K562 (cell line): Measurements from ENCODE around the gene FANCC. TPM values are rescaled to one million over a fixed set of nuclear protein-coding genes. Genes with fewer than 3 reads are reported as not detected.

Experiments
- ATAC-seq: fragments of 200-7000 bp; cut with Tn5 transposase; 3 replicates; pipeline ENCODE4 v1.9.1; 2020; ENCODE audit warnings: moderate library complexity
- BruUV-seq: library from RNA; stranded (reverse); fragments of 400-500 nt; replicated peaks from 2 replicates; lab custom pipeline; 2021; lab: Mats Ljungman, UMichigan
- CTCF ChIA-PET: fragments of 300-600 bp; formaldehyde crosslinking; extraction: SDS; loops from one replicate; lab custom pipeline; 2021; ENCODE audit warnings: low intra/inter-chr PET ratio; lab: Yijun Ruan, JAX
- POLR2A ChIA-PET: fragments of 300-600, 350-650 bp; sonication (Branson Sonifier 250); formaldehyde crosslinking; extraction: SDS; loops from one replicate; lab custom pipeline; 2021; ENCODE audit warnings: antibody characterized with exemption, inconsistent platforms; lab: Yijun Ruan, JAX
- DNase-seq, 4 experiments: peaks; one replicate each; pipeline versions ENCODE4 v3.0.0 to v3.0.0-alpha.2; 2011 to 2018; ENCODE audit warnings: low spot score in 3 of 4, mixed read lengths in 3 of 4; ENCODE audit errors: extremely low read depth in 1 of 4
- FAIRE-seq: peaks from 2 replicates; lab custom pipeline; 2011; peaks lifted over from hg19 to GRCh38; lab: Jason Lieb, UNC
- H2AFZ ChIP-seq: 2 replicates; pipeline ENCODE4 v1.6.0; 2011; ENCODE audit warnings: low read depth, low read length, control low read depth, inconsistent platforms
- H3K27ac ChIP-seq: fragments of 200-600 bp; 3 replicates; pipeline ENCODE4 v1.8.0; 2011; ENCODE audit warnings: low read depth, mild to moderate bottlenecking, control low read depth, inconsistent platforms, low read length, moderate library complexity, mixed read lengths; ENCODE audit errors: extremely low read depth
- H3K27me3 ChIP-seq, 2 experiments: fragments of 300-600 bp in 1 of 2; 2 replicates in 1 of 2; 3 replicates in 1 of 2; pipeline versions ENCODE4 v1.6.0 to v1.8.0; 2011; ENCODE audit warnings: inconsistent platforms in 2 of 2, low read length in 2 of 2, mild to moderate bottlenecking in 1 of 2, mixed read lengths in 1 of 2, moderate library complexity in 1 of 2; ENCODE audit not compliant: control insufficient read depth in 2 of 2, insufficient read depth in 2 of 2
- H3K36me3 ChIP-seq: fragments of 300-600 bp; 3 replicates; pipeline ENCODE4 v1.8.0; 2011; ENCODE audit warnings: mild to moderate bottlenecking, low read length, inconsistent platforms; ENCODE audit not compliant: control insufficient read depth, insufficient read depth
- H3K4me1 ChIP-seq, 2 experiments: fragments of 200-600 bp in 1 of 2; replicated peaks in 1 of 2; 2 replicates in 1 of 2; 3 replicates in 1 of 2; pipeline versions ENCODE4 v1.5.1 to v1.8.0; 2011; ENCODE audit warnings: inconsistent platforms in 2 of 2, low read length in 2 of 2, mild to moderate bottlenecking in 1 of 2, mixed read lengths in 1 of 2, moderate library complexity in 1 of 2; ENCODE audit not compliant: control insufficient read depth in 2 of 2, insufficient read depth in 2 of 2
- H3K4me2 ChIP-seq: 2 replicates; pipeline ENCODE4 v1.6.1; 2011; ENCODE audit warnings: low read length, control low read depth, inconsistent platforms, mixed read lengths; ENCODE audit not compliant: insufficient read depth
- H3K4me3 ChIP-seq: fragments of 200-600 bp; sonication (generic), shearing (Covaris generic); 2 replicates; pipeline ENCODE4 v1.5.1; 2016; ENCODE audit warnings: control low read depth, inconsistent platforms
- H3K79me2 ChIP-seq: fragments of 200-600 bp; 3 replicates; pipeline ENCODE4 v1.8.0; 2011; ENCODE audit warnings: low read length, inconsistent platforms; ENCODE audit not compliant: control insufficient read depth, insufficient read depth
- H3K9ac ChIP-seq, 2 experiments: 2 replicates each; pipeline versions ENCODE4 v1.6.0 to v1.6.1; 2011; ENCODE audit warnings: low read depth in 2 of 2, low read length in 2 of 2, control low read depth in 1 of 2, inconsistent platforms in 1 of 2, mild to moderate bottlenecking in 1 of 2, mixed read lengths in 1 of 2; ENCODE audit not compliant: insufficient read depth in 1 of 2
- H3K9me1 ChIP-seq: one replicate; pipeline ENCODE4 v1.6.0; 2011; ENCODE audit warnings: inconsistent platforms, mild to moderate bottlenecking, low read length, moderate library complexity; ENCODE audit not compliant: control insufficient read depth, insufficient read depth
- H3K9me3 ChIP-seq: replicated peaks from 2 replicates; pipeline ENCODE4 v1.5.1; 2011; ENCODE audit warnings: low read depth, low read length, inconsistent platforms; ENCODE audit not compliant: control insufficient read depth, insufficient read depth
- H4K20me1 ChIP-seq: replicated peaks from 2 replicates; pipeline ENCODE4 v1.6.1; 2011; ENCODE audit warnings: low read length, inconsistent platforms, mixed read lengths; ENCODE audit not compliant: control insufficient read depth, insufficient read depth
- BCL6 ChIP-seq: fragments of 250-450 bp; sonication (Bioruptor Pico); IDR thresholded peaks from 2 replicates; pipeline ENCODE4 v1.4.0; 2020
- CHCHD3 ChIP-seq: fragments of 250-450 bp; sonication (Bioruptor Pico); IDR thresholded peaks from 2 replicates; pipeline ENCODE4 v2.1.2; 2022; ENCODE audit warnings: mild to moderate bottlenecking
- POLR2G ChIP-seq: fragments of 200-400 bp; formaldehyde crosslinking; IDR thresholded peaks from 2 replicates; pipeline ENCODE4 v1.6.1; 2017; ENCODE audit warnings: low read depth, mild to moderate bottlenecking, antibody characterized with exemption, low read length, moderate library complexity
- RB1 ChIP-seq: fragments of 450-650 bp; IDR thresholded peaks from 2 replicates; pipeline ENCODE4 v1.6.1; 2017; ENCODE audit warnings: low read depth, mild to moderate bottlenecking
- SMARCA5 ChIP-seq: fragments of 450-650 bp; IDR thresholded peaks from 2 replicates; pipeline ENCODE4 v1.6.1; 2016
- WGBS: fragments of 100-300 bp; shearing (Covaris generic); methylation state at CpG from one replicate; pipeline ENCODE4 v1.1.6; 2016; ENCODE audit warnings: low coverage, mixed read lengths; ENCODE audit not compliant: insufficient coverage; ENCODE audit errors: missing lambda C conversion rate; 5-methylcytosine and 5-hydroxymethylcytosine counted together
- in situ Hi-C: fragments of 300-500 bp; cut with MboI; formaldehyde crosslinking; loops from 4 replicates; pipeline ENCODE4 v1.15.0; 2018; ENCODE audit warnings: inconsistent platforms, mixed read lengths
- intact Hi-C: fragments of 100-400 bp; cut with micrococcal nuclease; formaldehyde crosslinking; loops from 2 replicates; pipeline ENCODE4 v1.14.2; 2022
- polyA plus RNA-seq, 8 experiments: library from polyadenylated mRNA; depleted of rRNA in 4 of 8; stranded (reverse) in 5 of 8; unstranded in 3 of 8; fragments of >200 nt; fragmentation: Nextera tagmentation in 2 of 8; fragmentation: Illumina TruSeq in 1 of 8; extraction: Ambion mirVana in 2 of 8; extraction: Trizol in 1 of 8; gene quantifications; 2 replicates each; pipeline versions ENCODE4 v1.2.1 to v1.2.3, GENCODE V29; 2011 to 2014; ENCODE audit warnings: inconsistent platforms in 1 of 8, missing spikeins in 1 of 8
- total RNA-seq, 7 experiments: library from RNA; depleted of rRNA in 6 of 7; stranded (reverse); fragments of >200 nt in 6 of 7; fragmentation: Illumina TruSeq in 2 of 7; extraction: Trizol in 2 of 7; gene quantifications; 2 replicates each; pipeline versions ENCODE4 v1.2.1 to v1.2.3, GENCODE V29; 2011 to 2021; ENCODE audit warnings: low replicate concordance in 1 of 7
- TF ChIP-seq, protein P1 (sequence below): sonication (generic); formaldehyde crosslinking; IDR thresholded peaks from 2 replicates; pipeline ENCODE4 v1.8.0; 2022; ENCODE audit warnings: mild to moderate bottlenecking, low read depth, missing genetic modification reagents
- TF ChIP-seq, protein P2 (sequence below): sonication (generic); formaldehyde crosslinking; IDR thresholded peaks from 2 replicates; pipeline ENCODE4 v1.8.0; 2022; ENCODE audit warnings: mild to moderate bottlenecking, missing genetic modification reagents

Gene FANCC
- total and polyA plus RNA-seq, 9 of the 15 experiments (the other 6 are each of a cell fraction or from before 2014, with no cell fraction given), result 4.6 to 18.4 (median 14.2) TPM

DNA sequence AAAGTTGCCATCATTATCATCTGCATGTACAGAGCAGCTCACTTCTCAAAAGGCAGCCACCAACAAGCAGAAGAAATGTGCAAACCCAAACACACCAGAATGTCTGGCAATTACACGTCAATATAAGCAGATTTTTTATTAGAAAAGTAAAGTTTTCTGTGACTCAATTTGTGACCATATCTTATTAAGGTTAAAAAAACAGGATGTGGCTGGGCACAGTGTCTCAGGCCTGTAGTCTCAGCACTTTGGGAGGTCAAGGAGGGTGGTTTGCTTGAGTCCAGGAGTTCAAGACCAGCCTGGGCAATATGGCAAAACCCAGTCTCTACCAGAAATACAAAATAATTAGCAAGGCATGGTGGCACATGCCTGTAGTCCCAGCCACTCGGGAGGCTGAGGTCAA is 176.7 kb downstream of the FANCC start (continued):
- TF ChIP-seq, protein P1, sequence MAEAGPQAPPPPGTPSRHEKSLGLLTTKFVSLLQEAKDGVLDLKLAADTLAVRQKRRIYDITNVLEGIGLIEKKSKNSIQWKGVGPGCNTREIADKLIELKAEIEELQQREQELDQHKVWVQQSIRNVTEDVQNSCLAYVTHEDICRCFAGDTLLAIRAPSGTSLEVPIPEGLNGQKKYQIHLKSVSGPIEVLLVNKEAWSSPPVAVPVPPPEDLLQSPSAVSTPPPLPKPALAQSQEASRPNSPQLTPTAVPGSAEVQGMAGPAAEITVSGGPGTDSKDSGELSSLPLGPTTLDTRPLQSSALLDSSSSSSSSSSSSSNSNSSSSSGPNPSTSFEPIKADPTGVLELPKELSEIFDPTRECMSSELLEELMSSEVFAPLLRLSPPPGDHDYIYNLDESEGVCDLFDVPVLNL (CRISPR knock-in tag), result no peak
- TF ChIP-seq RB1, result no peak

DNA sequence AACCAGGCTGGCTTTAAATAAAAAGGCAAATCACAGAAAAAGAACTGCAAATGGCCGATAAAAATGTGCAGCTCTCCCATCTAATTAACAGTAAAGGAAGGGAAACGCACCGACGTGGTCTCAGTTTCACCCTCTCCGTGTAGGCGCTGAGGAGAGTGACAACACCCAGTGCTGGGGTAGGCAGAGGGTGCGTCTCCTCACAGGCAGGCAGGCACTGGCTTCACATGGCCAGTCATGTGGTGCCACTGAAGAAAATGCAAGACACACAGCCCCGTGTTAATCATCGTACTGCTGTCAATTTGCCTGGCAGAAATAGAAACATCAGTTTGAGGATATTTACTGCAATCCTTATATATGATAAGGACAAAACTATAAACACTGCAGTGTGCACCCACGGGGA is 178.4 kb downstream of the FANCC start:
- no peaks in the 10 kb centered on the region for H3K4me1 ChIP-seq
- 87% methylated on average over 10 of the region's 10 CpGs for WGBS
- H3K9me1 ChIP-seq, result no peaks in the 10 kb centered on the region
- H3K36me3 ChIP-seq, result no peaks in the 10 kb centered on the region
- no peak overlapping the region for H2AFZ ChIP-seq
- DNase-seq (no peak), FAIRE-seq (no peak), ATAC-seq (no peak)
- no peak overlapping the region for H3K27ac ChIP-seq
- H3K4me2 ChIP-seq, result no peak overlapping the region
- H4K20me1 ChIP-seq, result no peaks in the 10 kb centered on the region
- CTCF ChIA-PET, result no interaction called here
- TF ChIP-seq POLR2G (no peak), CHCHD3 (CRISPR knock-in tag) (no peak), SMARCA5 (no peak), BCL6 (CRISPR knock-in tag) (no peak)
- TF ChIP-seq, protein P2, sequence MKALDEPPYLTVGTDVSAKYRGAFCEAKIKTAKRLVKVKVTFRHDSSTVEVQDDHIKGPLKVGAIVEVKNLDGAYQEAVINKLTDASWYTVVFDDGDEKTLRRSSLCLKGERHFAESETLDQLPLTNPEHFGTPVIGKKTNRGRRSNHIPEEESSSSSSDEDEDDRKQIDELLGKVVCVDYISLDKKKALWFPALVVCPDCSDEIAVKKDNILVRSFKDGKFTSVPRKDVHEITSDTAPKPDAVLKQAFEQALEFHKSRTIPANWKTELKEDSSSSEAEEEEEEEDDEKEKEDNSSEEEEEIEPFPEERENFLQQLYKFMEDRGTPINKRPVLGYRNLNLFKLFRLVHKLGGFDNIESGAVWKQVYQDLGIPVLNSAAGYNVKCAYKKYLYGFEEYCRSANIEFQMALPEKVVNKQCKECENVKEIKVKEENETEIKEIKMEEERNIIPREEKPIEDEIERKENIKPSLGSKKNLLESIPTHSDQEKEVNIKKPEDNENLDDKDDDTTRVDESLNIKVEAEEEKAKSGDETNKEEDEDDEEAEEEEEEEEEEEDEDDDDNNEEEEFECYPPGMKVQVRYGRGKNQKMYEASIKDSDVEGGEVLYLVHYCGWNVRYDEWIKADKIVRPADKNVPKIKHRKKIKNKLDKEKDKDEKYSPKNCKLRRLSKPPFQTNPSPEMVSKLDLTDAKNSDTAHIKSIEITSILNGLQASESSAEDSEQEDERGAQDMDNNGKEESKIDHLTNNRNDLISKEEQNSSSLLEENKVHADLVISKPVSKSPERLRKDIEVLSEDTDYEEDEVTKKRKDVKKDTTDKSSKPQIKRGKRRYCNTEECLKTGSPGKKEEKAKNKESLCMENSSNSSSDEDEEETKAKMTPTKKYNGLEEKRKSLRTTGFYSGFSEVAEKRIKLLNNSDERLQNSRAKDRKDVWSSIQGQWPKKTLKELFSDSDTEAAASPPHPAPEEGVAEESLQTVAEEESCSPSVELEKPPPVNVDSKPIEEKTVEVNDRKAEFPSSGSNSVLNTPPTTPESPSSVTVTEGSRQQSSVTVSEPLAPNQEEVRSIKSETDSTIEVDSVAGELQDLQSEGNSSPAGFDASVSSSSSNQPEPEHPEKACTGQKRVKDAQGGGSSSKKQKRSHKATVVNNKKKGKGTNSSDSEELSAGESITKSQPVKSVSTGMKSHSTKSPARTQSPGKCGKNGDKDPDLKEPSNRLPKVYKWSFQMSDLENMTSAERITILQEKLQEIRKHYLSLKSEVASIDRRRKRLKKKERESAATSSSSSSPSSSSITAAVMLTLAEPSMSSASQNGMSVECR (CRISPR knock-in tag), result no peak
- no TSS peak for BruUV-seq
- no peaks in the 10 kb centered on the region for H3K27me3 ChIP-seq
- in situ Hi-C loops, result no loop called here
- intact Hi-C loops, result no loop called here
- H3K4me3 ChIP-seq, result no peak overlapping the region
- POLR2A ChIA-PET, result interaction anchor here (0.6 kb wide), 1 partner anchor 480 kb away, joined by 3 read pairs; no protein-coding TSS in a partner anchor
- H3K9ac ChIP-seq, result no peak overlapping the region
- H3K79me2 ChIP-seq, result no peaks in the 10 kb centered on the region
- H3K9me3 ChIP-seq, result no peaks in the 10 kb centered on the region
